ENCODE results near the gene ELOVL7.
"Not testable (repeated sequence)": the region's sequence is repeated elsewhere in the genome, so short reads cannot be mapped to it uniquely, and the experiment has no call there.

Gene ELOVL7

GRCh38 chr5:60830581-60831127, 13.4 kb downstream of the ELOVL7 start:
- no peak for DNase-seq (ENCODE audit: low spot score)

GRCh38 chr5:60829490-60830266, 14.4 kb downstream of the ELOVL7 start:
- DNase-seq (ENCODE audit: low spot score) = no peak

DNA sequence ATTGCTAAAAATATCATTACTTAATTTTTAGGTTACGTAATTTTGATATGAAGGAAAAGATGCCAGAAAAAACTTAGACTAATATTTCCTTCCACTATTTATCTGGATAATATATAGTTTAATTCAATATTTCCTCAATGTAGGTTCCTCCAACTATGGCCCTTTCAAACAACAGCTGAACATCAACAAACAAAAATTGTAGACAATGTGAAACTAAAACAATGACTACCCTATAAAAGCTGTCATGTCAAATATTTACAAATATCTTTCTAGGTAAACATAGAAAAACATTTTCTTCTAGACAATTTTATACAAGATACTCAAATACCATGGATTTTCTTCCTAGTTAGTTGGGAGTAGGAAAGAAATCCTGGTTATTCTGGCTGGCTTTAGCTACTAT, 16.9 kb downstream of the ELOVL7 start:
- DNase-seq (ENCODE audit: low spot score) = no peak

DNA sequence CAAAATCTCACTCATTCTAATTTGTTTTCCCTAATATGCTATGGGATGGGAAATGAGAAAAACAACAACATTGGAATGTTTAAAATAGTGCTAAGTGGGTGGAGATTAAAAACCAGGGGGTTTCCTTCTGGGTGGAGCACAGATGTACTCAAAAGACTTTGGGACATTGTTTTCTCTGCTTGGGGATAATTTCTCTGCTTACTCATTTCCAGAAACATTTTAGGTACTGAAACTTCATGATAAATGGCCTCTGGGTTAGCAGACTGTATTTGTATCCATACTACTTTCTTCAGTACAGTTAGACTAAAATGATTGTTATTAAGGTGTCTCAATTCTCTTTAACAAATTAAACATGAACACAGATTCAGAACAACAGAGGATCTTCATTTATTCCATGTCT, 17.4 kb downstream of the ELOVL7 start:
- DNase-seq (ENCODE audit: low spot score) = no peak

GRCh38 chr5:60823574-60823973, 20.5 kb downstream of the ELOVL7 start:
- no peak for DNase-seq (ENCODE audit: low spot score)

- no peak for DNase-seq (ENCODE audit: low spot score)
Observed at GRCh38 chr5:60822285-60822556, 21.8 kb downstream of the ELOVL7 start.

DNA sequence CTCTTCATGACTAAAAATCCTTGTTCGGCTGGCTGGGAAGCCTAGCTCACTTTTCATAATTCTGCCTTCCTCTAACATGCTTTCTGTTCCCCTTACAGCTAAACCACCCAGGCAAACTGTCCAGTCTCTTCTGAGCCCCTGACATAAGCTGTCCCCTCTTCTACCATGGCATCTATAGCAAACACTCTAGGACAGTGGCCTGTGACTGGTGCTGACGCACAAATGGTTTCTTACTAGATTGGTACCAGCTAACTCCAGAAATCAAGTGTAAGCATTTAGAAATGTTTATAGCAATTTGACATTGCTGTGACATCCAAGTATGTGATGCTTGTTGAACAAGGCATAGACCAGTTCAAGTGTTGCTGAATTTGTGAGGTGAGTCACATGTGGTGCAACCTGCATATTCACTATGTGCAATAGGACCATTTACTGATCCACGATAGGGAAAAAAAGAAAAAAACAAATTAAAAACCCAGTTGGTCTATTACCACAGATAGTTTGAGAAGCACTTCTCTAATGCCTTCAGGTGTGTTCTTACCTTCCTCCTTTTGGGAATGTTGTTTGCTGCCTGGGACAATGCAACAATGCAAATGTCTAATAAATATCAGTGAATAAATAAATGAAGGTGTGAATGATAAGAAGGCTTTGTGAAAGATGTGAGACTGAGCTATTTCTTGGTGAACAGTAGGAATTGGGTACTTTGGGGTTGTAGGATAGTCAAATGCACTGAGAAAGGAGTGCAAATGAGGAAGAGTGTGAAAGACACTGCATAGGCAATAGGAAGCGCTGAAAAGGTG, 22.4 kb downstream of the ELOVL7 start:
- no peak for DNase-seq (ENCODE audit: low spot score)

GRCh38 chr5:60820593-60821487, 23.2 kb downstream of the ELOVL7 start:
- DNase-seq (ENCODE audit: low spot score) = no peak

DNA sequence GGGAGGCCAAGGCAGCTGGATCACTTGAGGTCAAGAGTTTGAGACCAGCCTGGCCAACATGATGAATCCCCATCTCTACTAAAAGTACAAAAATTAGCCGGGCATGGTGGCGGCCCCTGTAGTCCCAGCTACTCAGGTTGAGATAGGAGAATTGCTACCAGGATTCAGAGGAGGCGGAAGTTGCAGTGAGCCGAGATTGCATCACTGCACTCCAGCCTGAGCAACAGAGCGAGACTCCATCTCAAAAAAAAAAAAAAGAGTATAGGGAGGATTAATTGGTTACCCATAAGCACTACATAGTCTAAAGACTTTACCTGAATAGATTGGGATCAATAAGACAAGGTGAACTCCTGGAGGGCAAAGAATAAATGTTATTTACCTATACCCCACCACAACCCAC, 27.9 kb downstream of the ELOVL7 start:
- not testable (repeated sequence) for DNase-seq (ENCODE audit: low spot score)

- DNase-seq (ENCODE audit: low spot score) = no peak
Observed at GRCh38 chr5:60814498-60814897, 29.6 kb downstream of the ELOVL7 start.

GRCh38 chr5:60812426-60812825, 31.6 kb downstream of the ELOVL7 start:
- DNase-seq (ENCODE audit: low spot score) = no peak

- DNase-seq (ENCODE audit: low spot score) = no peak
Observed at GRCh38 chr5:60811105-60811504, 33.0 kb downstream of the ELOVL7 start.

DNA sequence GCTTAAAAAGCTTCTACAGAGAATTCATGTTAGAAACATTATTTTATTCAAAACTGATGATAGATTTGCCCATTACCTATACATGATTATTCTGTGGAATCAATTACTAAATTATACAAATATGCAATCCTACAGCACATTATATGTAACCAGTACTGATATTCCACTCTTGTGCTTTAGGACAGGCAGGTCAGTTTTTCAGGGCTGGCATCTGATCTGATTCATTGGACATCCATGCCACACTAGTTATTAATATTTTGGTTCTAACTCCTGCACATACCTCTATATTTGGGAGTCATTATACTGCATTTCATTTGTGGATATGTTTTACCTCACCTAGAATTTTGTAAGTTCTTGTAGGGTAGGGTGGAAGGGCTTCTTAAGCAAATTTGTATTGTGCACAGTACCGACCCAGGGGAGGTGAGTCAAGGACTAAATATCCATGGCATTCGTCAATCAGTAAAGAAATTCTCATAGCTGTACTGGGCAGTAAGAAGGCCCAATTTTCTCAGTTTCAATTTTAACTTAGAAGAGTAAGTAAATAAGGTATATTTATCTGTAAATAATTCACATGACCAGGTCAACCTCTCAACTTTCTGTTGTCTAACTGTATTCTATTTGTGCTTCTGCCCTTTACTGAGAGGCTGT, 33.5 kb downstream of the ELOVL7 start:
- DNase-seq (ENCODE audit: low spot score) = no peak

DNA sequence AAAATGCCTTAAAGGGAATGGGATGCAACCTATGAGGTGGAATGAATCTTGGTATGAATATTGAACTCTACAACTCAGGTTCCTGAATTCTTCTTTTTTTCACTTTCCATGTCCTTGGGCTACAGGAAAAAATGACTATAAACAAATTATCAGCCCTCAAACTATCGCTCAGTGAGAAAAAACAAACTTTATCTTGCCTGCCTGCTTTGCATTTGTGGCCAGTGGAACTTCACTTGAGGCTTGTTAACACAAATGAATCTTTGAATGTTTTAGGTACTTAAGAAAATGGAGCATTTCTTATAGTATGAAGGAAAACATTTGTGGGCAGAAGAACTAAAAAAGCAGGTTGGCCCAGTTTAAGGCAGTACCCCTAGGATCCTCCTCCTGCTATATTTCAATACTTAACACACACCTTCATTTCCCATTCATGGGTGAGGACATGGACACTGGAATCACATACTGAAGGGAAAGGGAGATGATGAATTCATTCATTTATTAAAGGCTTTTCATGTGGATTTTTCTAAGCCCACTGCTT, 34.1 kb downstream of the ELOVL7 start:
- DNase-seq (ENCODE audit: low spot score) = no peak

- DNase-seq (ENCODE audit: low spot score) = no peak
Observed at GRCh38 chr5:60806591-60807243, 37.4 kb downstream of the ELOVL7 start.

DNA sequence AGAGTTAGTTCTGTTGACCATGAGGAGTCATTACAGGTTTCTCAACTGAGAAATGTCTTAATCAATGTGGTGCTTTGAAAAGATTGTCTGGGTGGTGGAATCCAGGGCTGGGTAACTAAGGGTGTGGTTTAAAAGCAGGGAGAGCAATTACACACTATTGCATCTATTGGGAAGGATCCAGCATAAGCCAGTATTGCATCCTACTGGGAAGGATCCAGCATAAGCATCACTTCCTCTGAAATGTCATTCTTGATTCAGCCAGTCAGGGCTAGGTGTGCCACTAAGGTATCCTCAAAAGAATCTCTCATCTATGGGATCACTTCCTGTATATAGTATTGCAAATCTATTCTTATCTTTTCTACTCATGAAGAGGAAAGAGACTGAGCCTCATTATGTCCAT, 38.6 kb downstream of the ELOVL7 start:
- peak; percentile 32 for DNase-seq (ENCODE audit: low spot score)

DNA sequence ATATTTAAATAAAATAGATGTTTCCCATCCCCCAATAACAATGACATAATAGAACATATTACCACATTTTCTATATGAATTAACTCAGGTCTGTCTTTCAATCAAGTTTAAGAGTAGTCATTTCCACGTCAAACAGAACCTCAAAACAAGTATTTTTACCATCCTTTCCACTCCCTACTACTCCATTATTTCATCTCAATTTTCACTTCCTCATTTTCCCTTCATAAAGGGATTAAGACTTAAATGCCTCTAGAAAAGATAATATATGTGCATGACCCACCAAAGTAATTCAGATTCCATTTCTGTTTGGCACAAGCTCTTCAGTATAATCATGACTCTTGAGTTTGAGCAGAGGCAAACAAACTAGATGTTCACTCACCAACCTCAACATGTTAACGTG, 40.4 kb downstream of the ELOVL7 start:
- no peak for DNase-seq (ENCODE audit: low spot score)

DNA sequence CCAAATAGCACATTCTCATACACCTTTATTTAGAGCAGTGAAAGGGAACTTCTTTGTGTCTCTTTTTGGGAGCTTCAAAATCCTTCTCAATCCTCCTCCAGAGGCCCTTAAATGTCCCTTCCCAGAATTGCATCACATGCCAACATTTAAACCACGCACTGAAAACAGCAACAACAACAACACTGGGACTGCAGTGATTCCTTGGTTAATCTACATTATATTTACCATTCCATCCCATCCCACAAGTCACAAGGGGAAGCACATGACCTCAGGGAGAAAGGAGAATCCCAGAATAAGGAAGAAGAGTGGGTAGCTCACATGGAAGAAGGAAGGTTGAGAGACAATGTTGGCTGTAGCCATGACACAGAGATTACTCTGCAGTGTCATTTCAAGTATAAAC, 41.1 kb downstream of the ELOVL7 start:
- DNase-seq (ENCODE audit: low spot score) = no peak

- no peak for DNase-seq (ENCODE audit: low spot score)
Observed at GRCh38 chr5:60802226-60802625, 41.8 kb downstream of the ELOVL7 start.

DNA sequence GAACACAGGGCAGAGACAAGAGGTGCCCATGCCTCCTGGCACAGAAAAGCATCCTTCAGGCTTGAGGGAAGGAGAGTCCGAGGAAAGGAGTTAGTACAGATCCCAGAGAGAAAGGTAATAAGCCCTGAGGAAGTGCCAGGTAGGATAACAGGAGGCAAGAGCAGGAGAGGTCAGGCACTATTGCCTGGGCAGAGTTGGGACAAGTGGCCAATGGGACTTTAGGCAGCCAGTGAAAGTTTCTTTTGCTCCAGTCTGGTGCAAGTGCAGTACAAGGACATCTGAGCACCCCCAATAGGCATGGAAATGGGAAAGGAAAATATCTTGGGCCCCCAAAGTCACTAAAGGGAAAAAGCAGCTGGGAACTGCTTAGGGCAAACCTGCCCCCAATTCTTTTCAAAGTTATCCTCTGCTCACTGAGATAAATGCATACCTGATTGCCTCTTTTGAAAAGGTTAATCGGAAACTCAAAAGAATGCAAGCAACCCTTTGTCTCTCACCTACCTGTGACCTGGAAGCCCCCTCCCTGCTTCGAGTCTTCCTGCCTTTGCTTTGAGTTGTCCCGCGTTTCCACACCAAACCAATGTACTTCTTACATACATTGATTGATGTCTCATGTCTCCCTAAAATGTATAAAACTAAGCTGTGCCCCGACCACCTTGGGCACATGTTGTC, 46.5 kb downstream of the ELOVL7 start:
- DNase-seq (ENCODE audit: low spot score) = no peak

All from RKO (cell line).